K562 (cell line): ENCODE results near the gene MMP24. TPM values are rescaled to one million over a fixed set of nuclear protein-coding genes. Genes with fewer than 3 reads are reported as not detected.
A peak's percentile ranks its signal among the peaks of the same experiment; 100 is the strongest.

Source experiments
- ATAC-seq: fragments of 200-7000 bp; cut with Tn5 transposase; 3 replicates; pipeline ENCODE4 v1.9.1; 2020; ENCODE audit warnings: moderate library complexity
- BruUV-seq: library from RNA; stranded (reverse); fragments of 400-500 nt; replicated peaks from 2 replicates; lab custom pipeline; 2021; lab: Mats Ljungman, UMichigan
- CTCF ChIA-PET: fragments of 300-600 bp; formaldehyde crosslinking; extraction: SDS; loops from one replicate; lab custom pipeline; 2021; ENCODE audit warnings: low intra/inter-chr PET ratio; lab: Yijun Ruan, JAX
- POLR2A ChIA-PET: fragments of 300-600, 350-650 bp; sonication (Branson Sonifier 250); formaldehyde crosslinking; extraction: SDS; loops from one replicate; lab custom pipeline; 2021; ENCODE audit warnings: antibody characterized with exemption, inconsistent platforms; lab: Yijun Ruan, JAX
- DNase-seq, 4 experiments: peaks; one replicate each; pipeline versions ENCODE4 v3.0.0 to v3.0.0-alpha.2; 2011 to 2018; ENCODE audit warnings: low spot score in 3 of 4, mixed read lengths in 3 of 4; ENCODE audit errors: extremely low read depth in 1 of 4
- FAIRE-seq: peaks from 2 replicates; lab custom pipeline; 2011; peaks lifted over from hg19 to GRCh38; lab: Jason Lieb, UNC
- H2AFZ ChIP-seq: 2 replicates; pipeline ENCODE4 v1.6.0; 2011; ENCODE audit warnings: low read depth, low read length, control low read depth, inconsistent platforms
- H3K27ac ChIP-seq: fragments of 200-600 bp; 3 replicates; pipeline ENCODE4 v1.8.0; 2011; ENCODE audit warnings: low read depth, mild to moderate bottlenecking, control low read depth, inconsistent platforms, low read length, moderate library complexity, mixed read lengths; ENCODE audit errors: extremely low read depth
- H3K27me3 ChIP-seq, 2 experiments: fragments of 300-600 bp in 1 of 2; 2 replicates in 1 of 2; 3 replicates in 1 of 2; pipeline versions ENCODE4 v1.6.0 to v1.8.0; 2011; ENCODE audit warnings: inconsistent platforms in 2 of 2, low read length in 2 of 2, mild to moderate bottlenecking in 1 of 2, mixed read lengths in 1 of 2, moderate library complexity in 1 of 2; ENCODE audit not compliant: control insufficient read depth in 2 of 2, insufficient read depth in 2 of 2
- H3K36me3 ChIP-seq: fragments of 300-600 bp; 3 replicates; pipeline ENCODE4 v1.8.0; 2011; ENCODE audit warnings: mild to moderate bottlenecking, low read length, inconsistent platforms; ENCODE audit not compliant: control insufficient read depth, insufficient read depth
- H3K4me1 ChIP-seq, 2 experiments: fragments of 200-600 bp in 1 of 2; replicated peaks in 1 of 2; 2 replicates in 1 of 2; 3 replicates in 1 of 2; pipeline versions ENCODE4 v1.5.1 to v1.8.0; 2011; ENCODE audit warnings: inconsistent platforms in 2 of 2, low read length in 2 of 2, mild to moderate bottlenecking in 1 of 2, mixed read lengths in 1 of 2, moderate library complexity in 1 of 2; ENCODE audit not compliant: control insufficient read depth in 2 of 2, insufficient read depth in 2 of 2
- H3K4me2 ChIP-seq: 2 replicates; pipeline ENCODE4 v1.6.1; 2011; ENCODE audit warnings: low read length, control low read depth, inconsistent platforms, mixed read lengths; ENCODE audit not compliant: insufficient read depth
- H3K4me3 ChIP-seq: fragments of 200-600 bp; sonication (generic), shearing (Covaris generic); 2 replicates; pipeline ENCODE4 v1.5.1; 2016; ENCODE audit warnings: control low read depth, inconsistent platforms
- H3K79me2 ChIP-seq: fragments of 200-600 bp; 3 replicates; pipeline ENCODE4 v1.8.0; 2011; ENCODE audit warnings: low read length, inconsistent platforms; ENCODE audit not compliant: control insufficient read depth, insufficient read depth
- H3K9ac ChIP-seq, 2 experiments: 2 replicates each; pipeline versions ENCODE4 v1.6.0 to v1.6.1; 2011; ENCODE audit warnings: low read depth in 2 of 2, low read length in 2 of 2, control low read depth in 1 of 2, inconsistent platforms in 1 of 2, mild to moderate bottlenecking in 1 of 2, mixed read lengths in 1 of 2; ENCODE audit not compliant: insufficient read depth in 1 of 2
- H3K9me1 ChIP-seq: one replicate; pipeline ENCODE4 v1.6.0; 2011; ENCODE audit warnings: inconsistent platforms, mild to moderate bottlenecking, low read length, moderate library complexity; ENCODE audit not compliant: control insufficient read depth, insufficient read depth
- H3K9me3 ChIP-seq: replicated peaks from 2 replicates; pipeline ENCODE4 v1.5.1; 2011; ENCODE audit warnings: low read depth, low read length, inconsistent platforms; ENCODE audit not compliant: control insufficient read depth, insufficient read depth
- H4K20me1 ChIP-seq: replicated peaks from 2 replicates; pipeline ENCODE4 v1.6.1; 2011; ENCODE audit warnings: low read length, inconsistent platforms, mixed read lengths; ENCODE audit not compliant: control insufficient read depth, insufficient read depth
- CBX1 ChIP-seq: sonication (generic); IDR thresholded peaks from 2 replicates; pipeline ENCODE4 v1.6.1; 2016; ENCODE audit warnings: antibody characterized with exemption, low read depth, mild to moderate bottlenecking
- CREB1 ChIP-seq, 2 experiments: sonication (generic) in 1 of 2; formaldehyde crosslinking in 1 of 2; IDR thresholded peaks; 2 replicates each; pipeline versions ENCODE4 v1.6.1 to v1.8.0; 2012 to 2022; ENCODE audit warnings: inconsistent platforms in 1 of 2, mild to moderate bottlenecking in 1 of 2, missing genetic modification reagents in 1 of 2, moderate library complexity in 1 of 2
- DIDO1 ChIP-seq: fragments of 450-650 bp; IDR thresholded peaks from 2 replicates; pipeline ENCODE4 v1.6.1; 2016; ENCODE audit warnings: low read depth, missing biosample characterization, missing genetic modification characterization
- ELF2 ChIP-seq: fragments of 250-450 bp; sonication (Bioruptor Pico); IDR thresholded peaks from 2 replicates; pipeline ENCODE4 v1.5.0; 2021; ENCODE audit warnings: mild to moderate bottlenecking
- EP300 ChIP-seq: IDR thresholded peaks from 2 replicates; pipeline ENCODE4 v1.6.1; 2012; ENCODE audit warnings: low read length, improper control_type of control experiment
- PKNOX1 ChIP-seq: fragments of 450-650 bp; IDR thresholded peaks from 2 replicates; pipeline ENCODE4 v1.6.1; 2016
- PML ChIP-seq: IDR thresholded peaks from 2 replicates; pipeline ENCODE4 v1.6.1; 2012; ENCODE audit warnings: low read length, inconsistent platforms
- RBBP5 ChIP-seq: fragments of 200-600 bp; sonication (generic); IDR thresholded peaks from 2 replicates; pipeline ENCODE4 v1.6.1; 2012; ENCODE audit warnings: borderline replicate concordance, mild to moderate bottlenecking, low read length, control low read depth, inconsistent platforms; ENCODE audit not compliant: insufficient read depth, poor library complexity, severe bottlenecking
- SUPT5H ChIP-seq: fragments of 450-650 bp; IDR thresholded peaks from 2 replicates; pipeline ENCODE4 v1.6.1; 2016
- UBTF ChIP-seq, 2 experiments: IDR thresholded peaks; 2 replicates each; pipeline ENCODE4 v1.6.1; 2012; ENCODE audit warnings: improper control_type of control experiment in 2 of 2, low read depth in 2 of 2, low read length in 2 of 2, borderline replicate concordance in 1 of 2
- ZBTB1 ChIP-seq: sonication (generic); formaldehyde crosslinking; IDR thresholded peaks from 2 replicates; pipeline ENCODE4 v1.8.1; 2023; ENCODE audit warnings: missing genetic modification reagents, low read depth, mild to moderate bottlenecking, borderline replicate concordance
- ZBTB11 ChIP-seq, 3 experiments: fragments of 200-800 bp in 1 of 3; fragments of 250-450 bp in 1 of 3; fragments of 450-650 bp in 1 of 3; sonication (Bioruptor Pico) in 1 of 3; sonication (Bioruptor generic) in 1 of 3; formaldehyde crosslinking in 1 of 3; IDR thresholded peaks; 2 replicates each; pipeline versions ENCODE4 v1.6.1 to v1.8.0; 2016 to 2022; ENCODE audit warnings: mild to moderate bottlenecking in 2 of 3, missing genetic modification characterization in 2 of 3, missing compliant biosample characterization in 1 of 3, moderate library complexity in 1 of 3
- ZNF584 ChIP-seq: fragments of 200-800 bp; sonication (Bioruptor generic); IDR thresholded peaks from 2 replicates; pipeline ENCODE4 v1.6.1; 2016; ENCODE audit warnings: low read depth, mild to moderate bottlenecking, missing genetic modification characterization, missing compliant biosample characterization
- WGBS: fragments of 100-300 bp; shearing (Covaris generic); methylation state at CpG from one replicate; pipeline ENCODE4 v1.1.6; 2016; ENCODE audit warnings: low coverage, mixed read lengths; ENCODE audit not compliant: insufficient coverage; ENCODE audit errors: missing lambda C conversion rate; 5-methylcytosine and 5-hydroxymethylcytosine counted together
- in situ Hi-C: fragments of 300-500 bp; cut with MboI; formaldehyde crosslinking; loops from 4 replicates; pipeline ENCODE4 v1.15.0; 2018; ENCODE audit warnings: inconsistent platforms, mixed read lengths
- intact Hi-C: fragments of 100-400 bp; cut with micrococcal nuclease; formaldehyde crosslinking; loops from 2 replicates; pipeline ENCODE4 v1.14.2; 2022
- polyA plus RNA-seq, 8 experiments: library from polyadenylated mRNA; depleted of rRNA in 4 of 8; stranded (reverse) in 5 of 8; unstranded in 3 of 8; fragments of >200 nt; fragmentation: Nextera tagmentation in 2 of 8; fragmentation: Illumina TruSeq in 1 of 8; extraction: Ambion mirVana in 2 of 8; extraction: Trizol in 1 of 8; gene quantifications; 2 replicates each; pipeline versions ENCODE4 v1.2.1 to v1.2.3, GENCODE V29; 2011 to 2014; ENCODE audit warnings: inconsistent platforms in 1 of 8, missing spikeins in 1 of 8
- total RNA-seq, 7 experiments: library from RNA; depleted of rRNA in 6 of 7; stranded (reverse); fragments of >200 nt in 6 of 7; fragmentation: Illumina TruSeq in 2 of 7; extraction: Trizol in 2 of 7; gene quantifications; 2 replicates each; pipeline versions ENCODE4 v1.2.1 to v1.2.3, GENCODE V29; 2011 to 2021; ENCODE audit warnings: low replicate concordance in 1 of 7

Gene MMP24
- total and polyA plus RNA-seq, 9 of the 15 experiments (the other 6 are each of a cell fraction or from before 2014, with no cell fraction given) = 0.03 to 0.07 (median 0.03) TPM; not detected in 6

GRCh38 chr20:35284267-35284991 lies 57.9 kb downstream of the MMP24 start, which contains the start of gene EIF6:
EIF6 (minus strand) TSS chr20:35284772; CDS start chr20:35284487, 285 bp downstream.
- Histone ChIP-seq H3K9me3 (no peaks in the 10 kb centered on the region), H3K79me2 (peaks cover 39% of the 10 kb centered on the region), H3K27ac (peak within 1 kb of the TSS; percentile 80), H2AFZ (peak within 1 kb of the TSS; percentile 98), H3K9me1 (no peaks in the 10 kb centered on the region), H3K27me3 (no peaks in the 10 kb centered on the region), H3K4me2 (peak within 1 kb of the TSS; percentile 95), H3K4me3 (peak within 1 kb of the TSS; percentile 85), H3K9ac (peak within 1 kb of the TSS; percentile 86 to 98), H3K36me3 (peaks cover 37% of the 10 kb centered on the region), H3K4me1 (peaks cover 10 to 47% of the 10 kb centered on the region in 2 experiments; a peak in 4 of 5 replicates), H4K20me1 (no peaks in the 10 kb centered on the region)
- in situ Hi-C loops = no loop called here
- ChIA-PET POLR2A (interaction anchor here (0.6 to 1.9 kb wide), 12 partner anchors 8 to 169 kb away, joined by 3 to 10 read pairs (median 4); no protein-coding TSS in a partner anchor), CTCF (no interaction called here)
- FAIRE-seq (peak; percentile 90), DNase-seq (peak; percentile 93 to 97 (median 95)), ATAC-seq (peak; percentile 95)
- intact Hi-C loops = no loop called here
- BruUV-seq = no TSS peak
- whole genome bisulfite sequencing = under 1% methylated on average over 43 of the region's 61 CpGs
- TF ChIP-seq EP300 = peak; percentile 16; the same call in 1 of the 2 replicates
- TF ChIP-seq SUPT5H = peak; percentile 86
- TF ChIP-seq ZNF584 (CRISPR knock-in tag) = no peak
- 0 out of 2 replicates have a peak, but pooled peaks have one; percentile 29 for TF ChIP-seq DIDO1
- peak; percentile 69; the same call in 1 of the 2 replicates for TF ChIP-seq PML
- 0 out of 2 replicates have a peak, but pooled peaks have one; percentile 59 for TF ChIP-seq CBX1
- TF ChIP-seq ZBTB11 (CRISPR knock-in tag; IDR thresholded peaks at IDR 0.05) = peak; percentile 26 to 95 (median 69); a peak in 4 of 6 replicates
- TF ChIP-seq CREB1 (IDR thresholded peaks at IDR 0.05) = 0 out of 2 replicates have a peak, but pooled peaks have one; percentile 23
- TF ChIP-seq CREB1 (CRISPR knock-in tag; IDR thresholded peaks at IDR 0.05) = no peak
- peak; percentile 87 for TF ChIP-seq ELF2 (CRISPR knock-in tag)
- peak in 1 of 2 experiments; percentile 64; a peak in 1 of 4 replicates for TF ChIP-seq UBTF (IDR thresholded peaks at IDR 0.05; ENCODE audit: borderline replicate concordance in 1 of 2, low read depth in 2 of 2, low read length in 2 of 2)
- TF ChIP-seq ZBTB1 (CRISPR knock-in tag) = peak; percentile 93
- peak; percentile 88 for TF ChIP-seq RBBP5
- peak; percentile 43 for TF ChIP-seq PKNOX1
